Renal cortical epithelial cell (primary cell): Measurements from ENCODE around the gene DGAT2. TPM values are rescaled to one million over a fixed set of nuclear protein-coding genes. Genes with fewer than 3 reads are reported as not detected.
"Not testable (repeated sequence)": the region's sequence is repeated elsewhere in the genome, so short reads cannot be mapped to it uniquely, and the experiment has no call there.

Experiments used
- DNase-seq: peaks from one replicate; pipeline ENCODE4 v3.0.0-alpha.2; 2011; ENCODE audit warnings: low read depth
- total RNA-seq: library from RNA; depleted of rRNA; stranded (reverse); fragments of >200 nt; gene quantifications from 2 replicates; pipeline ENCODE4 v1.2.3, GENCODE V29; 2014

DGAT2 gene
- 1.7 and 3.7 TPM in 2 replicates for total RNA-seq

GRCh38 chr11:75768112-75768908 is at the start of gene DGAT2:
TSS of gene DGAT2 (plus strand) at chr11:75768778. CDS start at chr11:75768992, 214 bp downstream.
- DNase-seq, result no peak

GRCh38 chr11:75719340-75720239 is 49.0 kb upstream of the DGAT2 start:
- DNase-seq, result no peak

- DNase-seq, result no peak
These were observed 47.9 kb upstream of the DGAT2 start for GRCh38 chr11:75720639-75721038.

DNA sequence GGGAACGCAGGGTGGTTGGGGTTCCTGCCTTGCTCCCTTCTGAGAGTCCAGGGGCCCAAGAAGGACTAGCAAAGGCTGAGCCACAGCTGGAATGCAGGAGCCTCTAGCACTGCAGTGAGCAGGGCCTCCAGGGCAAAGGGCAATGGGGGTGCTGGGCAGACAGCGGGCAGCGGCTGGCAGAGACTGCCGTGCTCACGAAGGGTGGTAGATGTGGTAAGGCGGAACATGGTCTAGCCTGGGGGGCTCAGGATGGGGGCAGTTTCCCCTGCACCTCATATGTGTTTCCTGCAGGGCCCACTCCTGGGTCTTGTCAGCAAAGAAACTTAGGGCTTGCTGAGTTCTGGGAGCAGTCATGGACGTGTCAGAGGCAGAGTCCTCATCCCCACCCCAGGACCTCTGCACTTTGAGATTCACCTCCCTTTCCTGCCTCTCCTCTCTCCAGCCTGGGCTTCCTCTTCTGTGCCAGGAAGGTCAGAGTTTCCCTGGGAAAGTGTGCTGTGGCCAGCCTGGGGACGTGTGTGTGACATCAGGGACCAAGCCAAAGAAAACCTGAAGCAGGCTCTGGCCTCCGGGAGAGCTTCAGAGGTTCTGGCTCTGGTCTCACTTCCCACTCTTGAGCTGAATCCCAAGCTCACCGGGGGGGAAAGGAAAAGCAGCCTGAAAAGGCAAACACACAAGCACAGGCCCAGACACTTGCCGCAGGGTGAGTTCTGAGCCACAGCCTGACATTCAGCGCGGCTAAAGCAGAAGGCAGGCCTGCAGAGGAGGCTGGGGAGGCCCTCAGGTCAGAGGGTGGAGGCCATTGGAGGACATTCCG is 46.5 kb upstream of the DGAT2 start:
- no peak for DNase-seq

DNA sequence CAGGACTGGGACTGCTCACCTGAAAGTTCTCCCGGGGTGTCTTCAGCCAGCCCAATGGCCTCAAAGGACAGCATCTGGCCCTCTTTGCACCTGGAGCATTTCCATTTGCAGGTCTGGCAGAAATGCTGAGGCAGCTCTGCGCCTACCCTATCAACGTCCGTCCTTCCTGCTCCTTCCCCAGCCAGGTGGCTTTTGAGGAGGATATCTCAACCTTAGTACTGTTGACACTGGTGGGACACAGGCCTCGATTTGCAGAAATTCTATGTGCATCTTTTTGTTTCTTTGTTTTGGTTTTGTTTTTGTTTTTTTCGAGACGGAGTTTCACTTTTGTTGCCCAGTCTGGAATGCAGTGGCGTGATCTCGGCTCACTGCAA is 45.9 kb upstream of the DGAT2 start:
- DNase-seq, result no peak

DNA sequence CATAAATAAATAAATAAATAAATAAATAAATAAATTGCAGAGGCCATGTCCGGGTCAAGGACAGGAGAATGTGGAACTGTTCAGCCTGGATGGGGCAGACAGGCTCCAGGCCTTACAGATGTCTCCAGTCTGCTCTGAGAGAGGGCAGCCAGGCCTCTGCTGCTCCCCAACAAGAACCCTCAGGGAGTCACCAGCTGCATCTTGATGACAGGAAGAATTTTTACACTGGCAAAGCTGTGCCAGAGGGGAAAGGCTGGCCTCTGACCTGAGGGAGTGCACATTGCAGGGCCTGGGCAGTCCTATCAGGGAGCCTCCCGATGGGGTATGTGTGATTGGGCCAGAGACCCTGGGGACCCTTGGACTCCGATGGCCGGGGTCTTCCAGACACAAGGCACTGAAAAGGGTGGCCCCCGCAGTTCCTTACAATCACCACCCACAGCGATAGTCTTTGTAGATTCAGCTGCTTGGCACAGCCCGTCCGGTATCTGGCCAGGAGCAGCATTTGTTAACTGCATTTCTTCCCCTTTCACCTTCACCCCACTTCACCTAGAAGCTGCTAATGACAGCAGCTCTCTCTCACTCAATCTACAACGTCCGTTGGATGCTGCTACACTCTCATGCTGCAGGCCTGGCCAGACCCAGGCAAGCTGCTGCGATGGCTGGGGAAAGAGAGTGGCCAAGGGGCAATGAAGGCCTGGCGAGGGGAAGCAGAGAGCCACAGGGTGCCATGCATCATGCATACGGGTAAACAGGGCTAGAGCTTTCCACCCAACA is 42.8 kb upstream of the DGAT2 start:
- DNase-seq, result no peak

- DNase-seq, result no peak
These were observed 39.6 kb upstream of the DGAT2 start for GRCh38 chr11:75728992-75729391.

DNA sequence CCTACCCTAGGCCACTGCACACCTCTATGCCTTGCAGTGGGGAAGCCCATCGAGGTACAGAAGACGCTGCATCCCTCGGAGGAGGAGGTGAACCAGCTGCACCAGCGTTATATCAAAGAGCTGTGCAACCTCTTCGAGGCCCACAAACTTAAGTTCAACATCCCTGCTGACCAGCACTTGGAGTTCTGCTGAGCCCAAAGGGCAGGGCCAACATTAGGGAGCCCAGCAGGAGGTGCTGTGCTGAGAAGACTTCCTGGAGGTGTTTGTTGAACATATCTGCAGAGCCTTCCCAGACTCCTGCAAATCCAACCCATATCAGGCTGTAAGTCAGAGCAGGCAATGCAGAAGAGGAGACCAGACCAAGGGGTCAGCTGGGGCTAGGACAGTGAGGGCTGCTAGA is 37.5 kb upstream of the DGAT2 start:
- no peak for DNase-seq

GRCh38 chr11:75733071-75733430 is 35.5 kb upstream of the DGAT2 start:
- no peak for DNase-seq

DNA sequence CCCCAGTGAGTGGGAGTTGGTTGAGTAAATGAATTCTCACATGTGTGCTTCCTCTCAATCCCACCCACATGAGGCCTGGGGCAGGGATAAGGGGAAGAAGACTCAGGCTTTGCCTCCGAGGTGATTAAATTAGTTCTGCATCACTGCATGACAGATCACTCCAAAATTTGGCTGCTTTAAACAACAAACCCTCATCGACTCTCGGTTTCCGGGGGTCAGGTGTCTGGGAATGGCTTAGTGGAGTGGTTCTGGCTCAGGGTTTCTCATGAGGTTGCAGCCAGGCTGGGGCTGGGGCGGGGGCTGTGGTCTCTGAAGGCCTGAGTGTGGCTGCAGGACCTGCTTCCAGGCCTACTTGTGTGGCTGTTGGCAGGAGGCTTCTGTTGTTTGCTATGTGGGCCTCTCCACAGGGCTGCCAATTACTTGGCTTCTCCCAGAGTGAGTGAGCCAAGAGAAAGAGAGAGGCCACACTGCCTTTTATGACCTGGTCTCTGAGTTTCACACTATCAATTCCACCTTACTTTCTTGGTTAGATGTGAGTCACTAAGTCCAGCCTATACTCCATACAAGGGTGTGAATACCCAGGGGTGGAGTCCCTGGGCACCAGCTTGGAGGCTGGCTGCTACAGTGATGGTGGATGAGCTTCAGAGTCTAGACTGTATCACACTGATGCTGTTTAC is 35.0 kb upstream of the DGAT2 start:
- DNase-seq, result peak; percentile 41

- DNase-seq, result peak; percentile 3
These were observed 33.9 kb upstream of the DGAT2 start for GRCh38 chr11:75734491-75735180.

GRCh38 chr11:75735181-75735845 is 33.3 kb upstream of the DGAT2 start:
- DNase-seq, result no peak

DNA sequence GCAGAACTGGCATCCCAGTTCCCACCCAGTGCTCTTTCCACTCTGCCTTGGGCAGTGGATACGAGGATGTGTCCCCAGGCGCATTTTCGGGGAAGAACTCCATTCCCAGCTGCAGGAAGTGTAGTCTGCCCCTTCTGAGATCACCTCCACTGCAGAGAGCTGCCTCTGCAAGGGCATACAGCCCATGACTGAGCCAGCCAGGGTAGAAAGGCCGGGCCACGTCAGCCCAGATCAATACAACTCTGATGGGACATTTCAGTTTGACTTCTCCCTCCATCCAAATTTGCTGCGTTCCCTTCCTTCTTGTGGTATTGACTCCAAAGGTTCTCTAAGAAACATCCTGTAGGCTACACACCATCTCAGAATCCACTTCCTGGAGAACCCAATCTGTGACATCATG is 31.3 kb upstream of the DGAT2 start:
- no peak for DNase-seq

GRCh38 chr11:75740681-75741080 is 27.9 kb upstream of the DGAT2 start:
- no peak for DNase-seq

- not testable (repeated sequence) for DNase-seq
These were observed 25.4 kb upstream of the DGAT2 start for GRCh38 chr11:75743159-75743558.

GRCh38 chr11:75743711-75744563 is 24.6 kb upstream of the DGAT2 start:
- no peak for DNase-seq

DNA sequence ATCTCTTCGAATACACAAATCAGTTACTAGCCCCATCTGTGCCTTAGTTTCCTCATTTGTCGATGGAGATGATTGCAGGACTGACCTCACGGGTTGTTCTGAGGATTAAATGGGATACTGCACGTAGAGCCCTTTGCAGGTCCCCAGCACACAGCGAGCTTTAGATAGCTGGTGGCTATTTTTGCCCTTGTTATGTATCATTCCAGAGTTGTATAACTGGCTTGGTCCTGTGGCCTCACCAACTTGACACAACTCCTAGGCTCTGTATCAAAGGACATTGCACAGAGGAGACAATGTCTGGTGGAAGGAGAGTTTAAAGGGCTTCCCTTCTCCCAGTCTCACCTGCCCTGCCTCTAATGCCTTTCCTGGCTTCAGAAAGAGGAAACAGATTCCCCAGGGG is 22.8 kb upstream of the DGAT2 start:
- no peak for DNase-seq

DNA sequence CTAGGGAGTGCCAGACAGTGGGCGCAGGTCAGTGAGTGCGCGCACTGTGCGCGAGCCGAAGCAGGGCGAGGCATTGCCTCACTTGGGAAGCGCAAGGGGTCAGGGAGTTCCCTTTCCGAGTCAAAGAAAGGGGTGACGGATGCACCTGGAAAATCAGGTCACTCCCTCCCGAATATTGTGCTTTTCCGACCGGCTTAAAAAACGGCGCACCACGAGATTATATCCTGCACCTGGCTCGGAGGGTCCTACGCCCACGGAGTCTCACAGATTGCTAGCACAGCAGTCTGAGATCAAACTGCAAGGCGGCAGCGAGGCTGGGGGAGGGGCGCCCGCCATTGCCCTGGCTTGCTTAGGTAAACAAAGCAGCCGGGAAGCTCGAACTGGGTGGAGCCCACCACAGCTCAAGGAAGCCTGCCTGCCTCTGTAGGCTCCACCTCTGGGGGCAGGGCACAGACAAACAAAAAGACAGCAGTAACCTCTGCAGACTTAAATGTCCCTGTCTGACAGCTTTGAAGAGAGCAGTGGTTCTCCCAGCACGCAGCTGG is 19.8 kb upstream of the DGAT2 start:
- not testable (repeated sequence) for DNase-seq
